ENCODE measurements around the gene DNAJB13. TPM values are rescaled to one million over a fixed set of nuclear protein-coding genes. Genes with fewer than 3 reads are reported as not detected.

Gene DNAJB13
- total and polyA plus RNA-seq, 9 donors = 0.36 to 23.3 (median 2.1) TPM; not detected in 2

- DNase-seq = peak; percentile 84 to 92 (median 85)
- Histone ChIP-seq H3K27me3 (no peaks in the 10 kb centered on the region), H3K9me3 (no peaks in the 10 kb centered on the region), H3K4me1 (ENCODE audit: insufficient read depth) (peaks cover 3% of the 10 kb centered on the region), H3K27ac (peak overlapping the region; percentile 49 to 63), H3K36me3 (no peaks in the 10 kb centered on the region), H3K4me3 (no peak overlapping the region)
- WGBS, 3 donors = 56 to 67% (median 63%) methylated on average over 9 of the region's 9 CpGs
- TF ChIP-seq CTCF (IDR thresholded peaks at IDR 0.05) = no peak
- no peak for TF ChIP-seq POLR2A (IDR thresholded peaks at IDR 0.05)
- no peak for TF ChIP-seq EP300 (IDR thresholded peaks at IDR 0.05)
- intact Hi-C loops (cut with DNase I) = no loop called here
These were observed 67.6 kb downstream of the DNAJB13 start for GRCh38 chr11:74018331-74019005.

- WGBS, 3 donors = 60 to 80% (median 67%) methylated on average over 4 of the region's 4 CpGs
- TF ChIP-seq POLR2A (IDR thresholded peaks at IDR 0.05) = no peak
- no peaks in the 10 kb centered on the region for H3K9me3 ChIP-seq
- peak overlapping the region; percentile 49 to 63 for H3K27ac ChIP-seq
- H3K27me3 ChIP-seq = no peaks in the 10 kb centered on the region
- no peak overlapping the region for H3K4me3 ChIP-seq
- no peaks in the 10 kb centered on the region for H3K36me3 ChIP-seq
- peaks cover 3% of the 10 kb centered on the region for H3K4me1 ChIP-seq (ENCODE audit: insufficient read depth)
- no peak for DNase-seq
- intact Hi-C loops (cut with DNase I) = no loop called here
These were observed 68.4 kb downstream of the DNAJB13 start for GRCh38 chr11:74019104-74019738.

GRCh38 chr11:74019860-74020259 is 69.0 kb downstream of the DNAJB13 start:
- H3K27me3 ChIP-seq = no peaks in the 10 kb centered on the region
- TF ChIP-seq EP300 (IDR thresholded peaks at IDR 0.05) = no peak
- TF ChIP-seq CTCF (IDR thresholded peaks at IDR 0.05) = no peak
- no peak for TF ChIP-seq POLR2A (IDR thresholded peaks at IDR 0.05)
- no peak overlapping the region for H3K4me3 ChIP-seq
- H3K4me1 ChIP-seq (ENCODE audit: insufficient read depth) = peaks cover 3% of the 10 kb centered on the region
- H3K36me3 ChIP-seq = no peaks in the 10 kb centered on the region
- intact Hi-C loops (cut with DNase I) = no loop called here
- no peak overlapping the region for H3K27ac ChIP-seq
- no peaks in the 10 kb centered on the region for H3K9me3 ChIP-seq
- DNase-seq = no peak
- WGBS, 3 donors = 65 to 90% (median 75%) methylated on average over 4 of the region's 4 CpGs

Other genes starting within 250 kb of the DNAJB13 start
- gene RAB6A, start 190.0 kb upstream of the DNAJB13 start, total RNA-seq = 100 to 1,000 TPM in 5 of 7 donors, 10 to 100 TPM in 2; 96.5 to 128 (median 102) TPM
- gene RAB6A, start 190.0 kb upstream of the DNAJB13 start, polyA plus RNA-seq = 100 to 1,000 TPM in 1 of 2 donors, 10 to 100 TPM in 1; 55.9 to 127 TPM
- 10 to 100 TPM; 18.7 to 32.9 (median 26.3) TPM for gene MRPL48, start 163.2 kb upstream of the DNAJB13 start, total RNA-seq
- gene MRPL48, start 163.2 kb upstream of the DNAJB13 start, polyA plus RNA-seq = 10 to 100 TPM; 30.4 to 33.4 TPM
- gene COA4, start 74.2 kb upstream of the DNAJB13 start, total RNA-seq = 10 to 100 TPM; 47.6 to 72.5 (median 53.8) TPM
- 10 to 100 TPM; 55.7 to 61.4 TPM for gene COA4, start 74.2 kb upstream of the DNAJB13 start, polyA plus RNA-seq
- 10 to 100 TPM in 6 of 7 donors, 1 to 10 TPM in 1; 9.5 to 28.7 (median 18.3) TPM for gene PAAF1, start 74.0 kb upstream of the DNAJB13 start, total RNA-seq
- gene PAAF1, start 74.0 kb upstream of the DNAJB13 start, polyA plus RNA-seq = 10 to 100 TPM; 17.4 to 48.0 TPM
- gene UCP2, start 31.8 kb downstream of the DNAJB13 start, total RNA-seq = 10 to 100 TPM in 5 of 7 donors, 1 to 10 TPM in 2; 3.7 to 86.9 (median 16.5) TPM
- gene UCP2, start 31.8 kb downstream of the DNAJB13 start, polyA plus RNA-seq = 10 to 100 TPM in 1 of 2 donors, 1 to 10 TPM in 1; 4.9 to 31.5 TPM
- gene UCP3, start 58.1 kb downstream of the DNAJB13 start, total RNA-seq = 1 to 10 TPM in 5 of 7 donors, under 1 TPM in 2; 0.72 to 2.2 (median 1.2) TPM
- gene UCP3, start 58.1 kb downstream of the DNAJB13 start, polyA plus RNA-seq = under 1 TPM; 0.70 to 0.84 TPM
- 10 to 100 TPM in 6 of 7 donors, 1 to 10 TPM in 1; 9.4 to 33.5 (median 20.5) TPM for gene C2CD3, start 220.0 kb downstream of the DNAJB13 start, total RNA-seq
- 10 to 100 TPM in 1 of 2 donors, 1 to 10 TPM in 1; 9.3 to 17.5 TPM for gene C2CD3, start 220.0 kb downstream of the DNAJB13 start, polyA plus RNA-seq
- 10 to 100 TPM; 31.5 to 42.2 (median 35.8) TPM for gene PPME1, start 220.3 kb downstream of the DNAJB13 start, total RNA-seq
- 10 to 100 TPM; 19.6 to 39.1 TPM for gene PPME1, start 220.3 kb downstream of the DNAJB13 start, polyA plus RNA-seq